H9 (cell line): ENCODE measurements around the gene PDE6H. TPM values are rescaled to one million over a fixed set of nuclear protein-coding genes. Genes with fewer than 3 reads are reported as not detected.

ENCODE experiments used
- DNase-seq: peaks from one replicate; pipeline ENCODE4 v3.0.0-alpha.2; 2017
- H2AFZ ChIP-seq: one replicate; pipeline ENCODE4 v1.6.1; 2013; ENCODE audit warnings: mild to moderate bottlenecking, low read length, control low read depth, moderate library complexity
- H2AK5ac ChIP-seq: 2 replicates; pipeline ENCODE4 v1.6.1; 2013; ENCODE audit warnings: low read length, control low read depth, mixed read lengths; ENCODE audit not compliant: insufficient read length
- H2BK120ac ChIP-seq: one replicate; pipeline ENCODE4 v1.6.1; 2013; ENCODE audit warnings: low read depth, mild to moderate bottlenecking, low read length, control low read depth, inconsistent platforms; ENCODE audit not compliant: poor library complexity, severe bottlenecking
- H2BK12ac ChIP-seq: 2 replicates; pipeline ENCODE4 v1.6.1; 2013; ENCODE audit warnings: low read length, control low read depth, mixed read lengths, low read depth; ENCODE audit not compliant: insufficient read length
- H2BK15ac ChIP-seq: 2 replicates; pipeline ENCODE4 v1.6.1; 2013; ENCODE audit warnings: low read depth, low read length, control low read depth
- H2BK20ac ChIP-seq: one replicate; pipeline ENCODE4 v1.6.1; 2013; ENCODE audit warnings: low read depth, mild to moderate bottlenecking, low read length, control low read depth, inconsistent platforms; ENCODE audit not compliant: poor library complexity, severe bottlenecking
- H2BK5ac ChIP-seq: 2 replicates; pipeline ENCODE4 v1.6.1; 2013; ENCODE audit warnings: low read length, control low read depth, mixed read lengths; ENCODE audit not compliant: insufficient read length
- H3K14ac ChIP-seq: 2 replicates; pipeline ENCODE4 v1.6.1; 2013; ENCODE audit warnings: low read length, control low read depth; ENCODE audit not compliant: insufficient read depth
- H3K18ac ChIP-seq: 2 replicates; pipeline ENCODE4 v1.6.1; 2013; ENCODE audit warnings: low read depth, mild to moderate bottlenecking, mixed read lengths, low read length, control low read depth; ENCODE audit not compliant: insufficient read length
- H3K23ac ChIP-seq: 2 replicates; pipeline ENCODE4 v1.6.1; 2013; ENCODE audit warnings: low read length, control low read depth, mixed read lengths, low read depth; ENCODE audit not compliant: insufficient read length
- H3K23me2 ChIP-seq: 2 replicates; pipeline ENCODE4 v1.6.1; 2013; ENCODE audit warnings: low read depth, mild to moderate bottlenecking, mixed read lengths, low read length, control low read depth; ENCODE audit not compliant: insufficient read length, poor library complexity, severe bottlenecking
- H3K27ac ChIP-seq: 2 replicates; pipeline ENCODE4 v1.5.1; 2013; ENCODE audit warnings: low read length, control low read depth, mixed read lengths, low read depth; ENCODE audit not compliant: insufficient read length
- H3K27me3 ChIP-seq: 2 replicates; pipeline ENCODE4 v1.6.1; 2013; ENCODE audit warnings: low read length, control low read depth, inconsistent platforms; ENCODE audit not compliant: insufficient read depth
- H3K4ac ChIP-seq: 2 replicates; pipeline ENCODE4 v1.6.1; 2013; ENCODE audit warnings: low read depth, mild to moderate bottlenecking, control low read depth, inconsistent platforms, low read length, moderate library complexity
- H3K4me1 ChIP-seq: 2 replicates; pipeline ENCODE4 v1.6.1; 2013; ENCODE audit warnings: low read length, control low read depth, inconsistent platforms; ENCODE audit not compliant: insufficient read depth
- H3K4me2 ChIP-seq: 2 replicates; pipeline ENCODE4 v1.6.1; 2013; ENCODE audit warnings: low read length, control low read depth, mixed read lengths; ENCODE audit not compliant: insufficient read length, insufficient read depth
- H3K56ac ChIP-seq: 2 replicates; pipeline ENCODE4 v1.6.1; 2013; ENCODE audit warnings: low read depth, mild to moderate bottlenecking, mixed read lengths, low read length, control low read depth; ENCODE audit not compliant: insufficient read length
- H3K79me1 ChIP-seq: 2 replicates; pipeline ENCODE4 v1.6.1; 2013; ENCODE audit warnings: low read depth, mild to moderate bottlenecking, moderate library complexity, low read length, control low read depth, inconsistent platforms; ENCODE audit not compliant: insufficient read depth, poor library complexity, severe bottlenecking
- H3K79me2 ChIP-seq: 2 replicates; pipeline ENCODE4 v1.6.1; 2013; ENCODE audit warnings: low read length, control low read depth, inconsistent platforms; ENCODE audit not compliant: insufficient read depth
- H3K9ac ChIP-seq: 2 replicates; pipeline ENCODE4 v1.6.1; 2013; ENCODE audit warnings: low read length, control low read depth, mixed read lengths; ENCODE audit not compliant: insufficient read length; ENCODE audit errors: extremely low read depth
- H3K9me3 ChIP-seq: one replicate; pipeline ENCODE4 v1.6.1; 2013; ENCODE audit warnings: low read depth, low read length, inconsistent platforms; ENCODE audit not compliant: control insufficient read depth
- H3T11ph ChIP-seq: one replicate; pipeline ENCODE4 v1.6.1; 2013; ENCODE audit warnings: mild to moderate bottlenecking, low read length, control low read depth, inconsistent platforms
- H4K20me1 ChIP-seq: one replicate; pipeline ENCODE4 v1.6.1; 2013; ENCODE audit not compliant: control insufficient read depth, insufficient read length, insufficient read depth
- H4K5ac ChIP-seq: 2 replicates; pipeline ENCODE4 v1.6.1; 2013; ENCODE audit warnings: low read depth, mild to moderate bottlenecking, mixed read lengths, low read length, control low read depth; ENCODE audit not compliant: insufficient read length
- H4K8ac ChIP-seq: replicated peaks from 2 replicates; pipeline ENCODE4 v1.6.1; 2013; ENCODE audit warnings: low read length, control low read depth, mixed read lengths, low read depth; ENCODE audit not compliant: insufficient read length
- H4K91ac ChIP-seq: 2 replicates; pipeline ENCODE4 v1.6.1; 2013; ENCODE audit warnings: low read depth, mild to moderate bottlenecking, moderate library complexity, mixed read lengths, low read length, control low read depth; ENCODE audit not compliant: insufficient read length
- H3K27ac Mint-ChIP-seq, 3 experiments: 2 replicates in 2 of 3; 3 replicates in 1 of 3; pipeline ENCODE4 v1.8.0; 2020 to 2021; ENCODE audit warnings: mixed read lengths in 3 of 3, mild to moderate bottlenecking in 1 of 3, moderate library complexity in 1 of 3
- H3K27me3 Mint-ChIP-seq: 2 replicates; pipeline ENCODE4 v1.8.0; 2021; ENCODE audit warnings: low read depth, mild to moderate bottlenecking, moderate library complexity, mixed read lengths
- H3K36me3 Mint-ChIP-seq, 3 experiments: 2 replicates in 2 of 3; 3 replicates in 1 of 3; pipeline ENCODE4 v1.8.0; 2020 to 2021; ENCODE audit warnings: low read depth in 3 of 3, mixed read lengths in 3 of 3; ENCODE audit not compliant: insufficient read depth in 1 of 3
- H3K4me1 Mint-ChIP-seq, 2 experiments: 2 replicates each; pipeline ENCODE4 v1.8.0; 2020; ENCODE audit warnings: mixed read lengths in 2 of 2
- H3K4me3 Mint-ChIP-seq, 2 experiments: 2 replicates in 1 of 2; 3 replicates in 1 of 2; pipeline ENCODE4 v1.8.0; 2020 to 2021; ENCODE audit warnings: mild to moderate bottlenecking in 2 of 2, mixed read lengths in 2 of 2, moderate library complexity in 1 of 2
- H3K9me3 Mint-ChIP-seq, 2 experiments: 2 replicates in 1 of 2; 3 replicates in 1 of 2; pipeline ENCODE4 v1.8.0; 2020; ENCODE audit warnings: mild to moderate bottlenecking in 2 of 2, mixed read lengths in 2 of 2, moderate library complexity in 1 of 2
- CTCF ChIP-seq: fragments of 200-600 bp; sonication (generic); conservative IDR thresholded peaks from 3 replicates; pipeline ENCODE4 v1.8.0; 2021; ENCODE audit warnings: antibody characterized with exemption, mild to moderate bottlenecking
- total RNA-seq: library from RNA; stranded (reverse); gene quantifications from 2 replicates; pipeline ENCODE4 v1.2.1, GENCODE V29; 2021

The PDE6H gene
- total RNA-seq, 1 experiment from 2014 or later = not detected

- no peaks in the 10 kb centered on the region for H3K36me3 Mint-ChIP-seq
- no peaks in the 10 kb centered on the region for H3K79me1 ChIP-seq
Observed at GRCh38 chr12:14991069-14991468, 18.2 kb downstream of the PDE6H start.

More at GRCh38 chr12:14991069-14991468, 18.2 kb downstream of the PDE6H start:
- Mint-ChIP-seq H3K4me1 (no peaks in the 10 kb centered on the region), H3K27me3 (no peaks in the 10 kb centered on the region), H3K27ac (no peak overlapping the region), H3K9me3 (peaks cover 5 to 7% of the 10 kb centered on the region in 2 experiments; a peak in 4 of 5 replicates), H3K4me3 (no peak overlapping the region)
- H3K4me2 ChIP-seq = no peak overlapping the region
- H3K23me2 ChIP-seq = no peaks in the 10 kb centered on the region
- H3K56ac ChIP-seq = no peak overlapping the region
- no peaks in the 10 kb centered on the region for H3K79me2 ChIP-seq
- H3K18ac ChIP-seq = no peak overlapping the region
- no peak overlapping the region for H3K23ac ChIP-seq
- H2BK20ac ChIP-seq = no peak overlapping the region
- no peak overlapping the region for H3K9ac ChIP-seq
- H3T11ph ChIP-seq = no peak overlapping the region
- no peak overlapping the region for H2BK120ac ChIP-seq
- no peak overlapping the region for H2AFZ ChIP-seq
- H3K9me3 ChIP-seq = no peaks in the 10 kb centered on the region
- DNase-seq = no peak
- no peak for TF ChIP-seq CTCF
- H2AK5ac ChIP-seq = no peak overlapping the region
- H2BK12ac ChIP-seq = no peak overlapping the region
- H3K14ac ChIP-seq = no peak overlapping the region
- H4K5ac ChIP-seq = no peak overlapping the region
- no peaks in the 10 kb centered on the region for H4K20me1 ChIP-seq
- no peak overlapping the region for H4K91ac ChIP-seq
- no peak overlapping the region for H3K4ac ChIP-seq
- H4K8ac ChIP-seq = no peak overlapping the region
- no peak overlapping the region for H3K27ac ChIP-seq
- H2BK15ac ChIP-seq = no peak overlapping the region
- no peaks in the 10 kb centered on the region for H3K27me3 ChIP-seq
- no peak overlapping the region for H2BK5ac ChIP-seq
- H3K4me1 ChIP-seq = no peaks in the 10 kb centered on the region
